ENCODE measurements around the gene ELN. TPM values are rescaled to one million over a fixed set of nuclear protein-coding genes. Genes with fewer than 3 reads are reported as not detected.

The ELN gene
- total RNA-seq, 2 experiments from 2014 or later, result not detected

DNA sequence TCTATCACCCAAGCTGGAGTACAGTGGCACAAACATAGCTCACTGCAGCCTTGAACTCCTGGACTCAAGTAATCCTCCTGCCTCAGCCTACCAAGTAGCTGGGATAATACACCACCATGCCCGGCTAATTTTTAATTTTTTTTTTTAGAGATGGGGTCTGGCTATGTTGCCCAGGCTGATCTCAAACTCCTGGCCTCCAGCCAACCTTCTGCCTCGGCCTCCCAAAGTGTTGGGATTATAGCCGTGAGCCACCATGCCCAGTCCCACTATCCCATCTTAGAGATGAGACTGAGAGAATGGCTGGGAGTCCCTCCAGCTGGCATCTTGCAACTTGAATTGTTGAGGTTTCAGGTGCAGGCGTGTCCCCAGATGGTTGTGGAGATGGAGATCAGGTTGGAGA lies 40.7 kb upstream of the ELN start:
- H3K27ac ChIP-seq (ENCODE audit: low read depth in 1 of 2, low read length in 2 of 2), result no peak overlapping the region
- Mint-ChIP-seq H3K9me3 (no peaks in the 10 kb centered on the region), H3K27ac (no peak overlapping the region), H3K4me1 (ENCODE audit: low read depth) (no peaks in the 10 kb centered on the region), H3K36me3 (ENCODE audit: low read depth) (no peaks in the 10 kb centered on the region), H3K4me3 (no peak overlapping the region), H3K27me3 (no peaks in the 10 kb centered on the region)
- no peak for ATAC-seq (ENCODE audit: poor library complexity)
- intact Hi-C loops (cut with DNase I, micrococcal nuclease), result no loop called here
- no peaks in the 10 kb centered on the region for H3K27me3 ChIP-seq (ENCODE audit: control insufficient read depth in 1 of 2, insufficient read depth in 2 of 2, low read length in 2 of 2)
- no peak for DNase-seq
- ChIA-PET CTCF (no interaction called here), POLR2A (no interaction called here)
- H3K4me1 ChIP-seq (ENCODE audit: insufficient read depth, low read length), result no peaks in the 10 kb centered on the region
- TF ChIP-seq CTCF (IDR thresholded peaks at IDR 0.05), result no peak
- no peak overlapping the region for H3K4me3 ChIP-seq (ENCODE audit: low read length)
- no peaks in the 10 kb centered on the region for H3K36me3 ChIP-seq (ENCODE audit: insufficient read depth, low read length)
- H3K9me3 ChIP-seq (ENCODE audit: control insufficient read depth in 1 of 2, insufficient read depth in 1 of 2, low read length in 2 of 2), result peaks cover 0 to 10% of the 10 kb centered on the region in 2 experiments

DNA sequence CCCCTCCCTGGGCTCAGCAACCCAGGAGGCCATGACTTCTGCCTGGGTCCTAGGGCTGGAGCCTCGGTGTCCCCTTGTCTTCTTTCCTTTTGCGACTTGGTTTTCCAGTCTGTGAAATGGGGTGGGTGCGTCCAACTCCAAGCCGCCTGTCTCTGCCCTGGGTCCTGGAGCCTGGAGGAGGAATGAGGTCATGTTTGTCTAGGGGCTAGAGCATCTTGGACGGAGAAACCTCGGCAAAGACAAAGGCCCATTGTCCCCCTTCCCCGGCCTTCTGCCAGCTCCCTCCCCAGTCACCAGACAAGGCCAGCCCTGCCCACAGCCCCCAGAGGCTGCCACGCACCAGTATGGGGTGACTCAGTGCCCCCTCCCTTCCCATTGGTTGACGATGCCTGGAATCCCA lies 39.8 kb upstream of the ELN start:
- intact Hi-C loops (cut with DNase I, micrococcal nuclease), result no loop called here
- no peaks in the 10 kb centered on the region for H3K4me1 ChIP-seq (ENCODE audit: insufficient read depth, low read length)
- Mint-ChIP-seq H3K4me3 (no peak overlapping the region), H3K27me3 (no peaks in the 10 kb centered on the region), H3K9me3 (no peaks in the 10 kb centered on the region), H3K4me1 (ENCODE audit: low read depth) (no peaks in the 10 kb centered on the region), H3K36me3 (ENCODE audit: low read depth) (no peaks in the 10 kb centered on the region), H3K27ac (no peak overlapping the region)
- H3K27me3 ChIP-seq (ENCODE audit: control insufficient read depth in 1 of 2, insufficient read depth in 2 of 2, low read length in 2 of 2), result no peaks in the 10 kb centered on the region
- H3K36me3 ChIP-seq (ENCODE audit: insufficient read depth, low read length), result no peaks in the 10 kb centered on the region
- ChIA-PET CTCF (no interaction called here), POLR2A (no interaction called here)
- H3K4me3 ChIP-seq (ENCODE audit: low read length), result no peak overlapping the region
- TF ChIP-seq CTCF (IDR thresholded peaks at IDR 0.05), result no peak
- peaks cover 0 to 16% of the 10 kb centered on the region in 2 experiments for H3K9me3 ChIP-seq (ENCODE audit: control insufficient read depth in 1 of 2, insufficient read depth in 1 of 2, low read length in 2 of 2)
- DNase-seq (peak in 1 of 14 experiments; percentile 2), ATAC-seq (ENCODE audit: poor library complexity) (no peak)
- H3K27ac ChIP-seq (ENCODE audit: low read depth in 1 of 2, low read length in 2 of 2), result no peak overlapping the region

DNA sequence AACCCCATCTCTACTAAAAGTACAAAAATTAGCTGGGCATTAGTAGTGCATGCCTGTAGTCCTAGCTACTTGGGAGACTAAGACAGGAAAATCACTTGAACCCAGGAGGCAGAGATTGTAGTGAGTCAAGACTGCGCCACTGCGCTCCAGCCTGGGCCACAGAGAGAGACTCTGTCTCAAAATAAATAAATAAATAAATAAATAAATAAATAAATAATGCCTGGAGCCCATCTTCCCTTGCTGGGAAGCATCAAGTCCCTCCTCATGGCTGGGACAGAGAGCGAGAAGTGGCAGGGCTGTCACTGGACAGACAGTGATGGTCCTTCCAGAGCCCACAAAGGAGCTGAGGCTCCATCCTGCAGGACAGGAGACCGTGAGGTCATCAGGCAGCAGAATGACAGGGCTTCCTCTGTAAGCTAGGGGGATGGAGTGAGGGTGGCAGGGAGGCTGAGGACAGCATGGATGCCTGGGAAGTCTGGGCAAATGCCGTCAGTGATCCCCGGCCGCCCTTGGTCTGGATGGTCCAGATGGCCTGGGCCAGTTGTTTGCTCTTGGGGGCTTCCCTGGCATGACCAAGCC lies 36.4 kb upstream of the ELN start:
- DNase-seq, result peak in 1 of 14 experiments; percentile 3
- Histone ChIP-seq H3K4me1 (ENCODE audit: insufficient read depth, low read length) (no peaks in the 10 kb centered on the region), H3K27ac (ENCODE audit: low read depth in 1 of 2, low read length in 2 of 2) (no peak overlapping the region), H3K4me3 (ENCODE audit: low read length) (no peak overlapping the region), H3K36me3 (ENCODE audit: insufficient read depth, low read length) (no peaks in the 10 kb centered on the region), H3K27me3 (ENCODE audit: control insufficient read depth in 1 of 2, insufficient read depth in 2 of 2, low read length in 2 of 2) (no peaks in the 10 kb centered on the region), H3K9me3 (ENCODE audit: control insufficient read depth in 1 of 2, insufficient read depth in 1 of 2, low read length in 2 of 2) (peaks cover 17 to 29% of the 10 kb centered on the region in 2 experiments)
- Mint-ChIP-seq H3K9me3 (peaks cover 9% of the 10 kb centered on the region), H3K27ac (no peak overlapping the region), H3K27me3 (peaks cover 4% of the 10 kb centered on the region), H3K4me1 (ENCODE audit: low read depth) (no peaks in the 10 kb centered on the region), H3K36me3 (ENCODE audit: low read depth) (no peaks in the 10 kb centered on the region), H3K4me3 (no peak overlapping the region)
- no peak for TF ChIP-seq CTCF (IDR thresholded peaks at IDR 0.05)
- intact Hi-C loops (cut with DNase I, micrococcal nuclease), result no loop called here
- POLR2A ChIA-PET, result no interaction called here
- CTCF ChIA-PET, result no interaction called here
- ATAC-seq (ENCODE audit: poor library complexity), result no peak

Measured in CD4-positive, alpha-beta T cell (primary cell).